ENCODE data around the gene GRIN3B. TPM values are rescaled to one million over a fixed set of nuclear protein-coding genes. Genes with fewer than 3 reads are reported as not detected.

Gene GRIN3B
- total and polyA plus RNA-seq, 2 donors from 2014 or later, result 0.15 to 0.44 TPM

DNA sequence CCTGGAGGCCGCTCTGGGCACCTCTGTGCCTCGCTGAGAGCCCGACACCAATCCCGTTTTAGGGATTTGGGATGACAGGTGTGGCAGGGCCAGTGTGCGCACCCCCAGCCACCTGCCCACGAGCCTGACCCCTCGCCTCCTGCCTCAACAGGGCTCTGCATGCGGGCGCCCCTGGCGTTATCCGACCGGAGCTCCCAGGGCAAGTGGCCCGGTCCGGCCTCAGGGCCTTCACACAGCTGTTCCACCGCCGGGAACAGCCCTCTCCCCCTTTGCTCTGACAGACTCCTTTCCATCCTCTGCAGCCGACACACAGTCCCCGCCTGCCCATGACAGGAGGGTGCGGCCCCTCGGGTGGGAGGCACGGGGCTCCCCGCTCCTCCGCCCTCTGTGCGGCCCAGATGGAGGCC is 23.2 kb upstream of the GRIN3B start:
- FAIRE-seq (no peak), DNase-seq (no peak)
- H3K4me1 ChIP-seq (ENCODE audit: control insufficient read depth in 2 of 3, insufficient read depth in 2 of 3, low read depth in 1 of 3, low read length in 3 of 3), result peaks cover 0 to 10% (median 8%) of the 10 kb centered on the region in 3 donors
- no peaks in the 10 kb centered on the region for H3K27me3 ChIP-seq (ENCODE audit: control insufficient read depth, insufficient read depth, low read length)
- no peak overlapping the region for H3K9ac ChIP-seq (ENCODE audit: low read length in 3 of 3)
- no peaks in the 10 kb centered on the region for H3K36me3 ChIP-seq (ENCODE audit: control insufficient read depth in 2 of 3, insufficient read depth in 3 of 3, low read length in 3 of 3)
- TF ChIP-seq, protein P1, sequence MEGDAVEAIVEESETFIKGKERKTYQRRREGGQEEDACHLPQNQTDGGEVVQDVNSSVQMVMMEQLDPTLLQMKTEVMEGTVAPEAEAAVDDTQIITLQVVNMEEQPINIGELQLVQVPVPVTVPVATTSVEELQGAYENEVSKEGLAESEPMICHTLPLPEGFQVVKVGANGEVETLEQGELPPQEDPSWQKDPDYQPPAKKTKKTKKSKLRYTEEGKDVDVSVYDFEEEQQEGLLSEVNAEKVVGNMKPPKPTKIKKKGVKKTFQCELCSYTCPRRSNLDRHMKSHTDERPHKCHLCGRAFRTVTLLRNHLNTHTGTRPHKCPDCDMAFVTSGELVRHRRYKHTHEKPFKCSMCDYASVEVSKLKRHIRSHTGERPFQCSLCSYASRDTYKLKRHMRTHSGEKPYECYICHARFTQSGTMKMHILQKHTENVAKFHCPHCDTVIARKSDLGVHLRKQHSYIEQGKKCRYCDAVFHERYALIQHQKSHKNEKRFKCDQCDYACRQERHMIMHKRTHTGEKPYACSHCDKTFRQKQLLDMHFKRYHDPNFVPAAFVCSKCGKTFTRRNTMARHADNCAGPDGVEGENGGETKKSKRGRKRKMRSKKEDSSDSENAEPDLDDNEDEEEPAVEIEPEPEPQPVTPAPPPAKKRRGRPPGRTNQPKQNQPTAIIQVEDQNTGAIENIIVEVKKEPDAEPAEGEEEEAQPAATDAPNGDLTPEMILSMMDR (IDR thresholded peaks at IDR 0.05; ENCODE audit: borderline replicate concordance, extremely low read depth, insufficient read depth), result no peak
- no peaks in the 10 kb centered on the region for H3K9me3 ChIP-seq (ENCODE audit: control insufficient read depth in 2 of 3, insufficient read depth in 1 of 3, low read length in 3 of 3)
- no peak overlapping the region for H3K4me3 ChIP-seq (ENCODE audit: low read length in 3 of 3)
- H3K27ac ChIP-seq (ENCODE audit: low read depth in 2 of 2, low read length in 2 of 2), result no peak overlapping the region
- intact Hi-C loops (cut with DNase I), result no loop called here

DNA sequence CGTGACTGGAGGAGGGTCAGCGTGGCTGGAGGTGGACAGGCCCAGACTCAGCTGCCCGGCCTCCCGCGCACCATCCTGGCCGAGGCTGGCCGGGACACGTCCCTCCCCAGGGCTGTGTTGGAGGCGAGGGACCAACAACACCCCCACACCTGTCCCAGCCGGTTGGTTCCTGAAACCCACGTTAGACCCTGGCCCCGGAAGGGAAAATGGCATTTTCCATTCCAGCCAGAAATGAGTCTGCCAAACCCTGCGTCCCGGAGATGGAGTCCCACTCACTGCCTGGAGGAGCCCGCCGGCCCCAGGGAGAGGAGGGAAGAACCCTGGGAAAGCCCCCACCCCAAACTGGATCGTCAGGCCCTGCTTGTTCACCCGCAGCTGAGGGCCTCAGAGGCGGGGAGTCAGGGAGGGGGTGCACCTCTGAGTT is 20.9 kb upstream of the GRIN3B start:
- Histone ChIP-seq H3K4me1 (ENCODE audit: control insufficient read depth in 2 of 3, insufficient read depth in 2 of 3, low read depth in 1 of 3, low read length in 3 of 3) (peaks cover 0 to 17% (median 12%) of the 10 kb centered on the region in 3 donors), H3K27me3 (ENCODE audit: control insufficient read depth, insufficient read depth, low read length) (no peaks in the 10 kb centered on the region), H3K9me3 (ENCODE audit: control insufficient read depth in 2 of 3, insufficient read depth in 1 of 3, low read length in 3 of 3) (no peaks in the 10 kb centered on the region), H3K9ac (ENCODE audit: low read length in 3 of 3) (no peak overlapping the region), H3K4me3 (ENCODE audit: low read length in 3 of 3) (no peak overlapping the region), H3K36me3 (ENCODE audit: control insufficient read depth in 2 of 3, insufficient read depth in 3 of 3, low read length in 3 of 3) (no peaks in the 10 kb centered on the region), H3K27ac (ENCODE audit: low read depth in 2 of 2, low read length in 2 of 2) (peak overlapping the region; percentile 73 to 78)
- FAIRE-seq (no peak), DNase-seq (peak in 3 of 5 donors; percentile 65 to 78 (median 66))
- intact Hi-C loops (cut with DNase I), result no loop called here
- TF ChIP-seq, protein P1 (IDR thresholded peaks at IDR 0.05; ENCODE audit: borderline replicate concordance, extremely low read depth, insufficient read depth), result no peak

- H3K36me3 ChIP-seq (ENCODE audit: control insufficient read depth in 2 of 3, insufficient read depth in 3 of 3, low read length in 3 of 3), result no peaks in the 10 kb centered on the region
- peak overlapping the region; percentile 85 to 90 for H3K27ac ChIP-seq (ENCODE audit: low read depth in 2 of 2, low read length in 2 of 2)
- H3K4me3 ChIP-seq (ENCODE audit: low read length in 3 of 3), result no peak overlapping the region
- peaks cover 0 to 21% (median 16%) of the 10 kb centered on the region in 3 donors for H3K4me1 ChIP-seq (ENCODE audit: control insufficient read depth in 2 of 3, insufficient read depth in 2 of 3, low read depth in 1 of 3, low read length in 3 of 3)
- intact Hi-C loops (cut with DNase I), result loop anchor here (5.0 kb wide), 1 partner anchor 53 kb away; the partner anchor contains the start of gene ARID3A
- DNase-seq (peak in 4 of 5 donors; percentile 65 to 93 (median 78)), FAIRE-seq (no peak)
- H3K9me3 ChIP-seq (ENCODE audit: control insufficient read depth in 2 of 3, insufficient read depth in 1 of 3, low read length in 3 of 3), result no peaks in the 10 kb centered on the region
- peak overlapping the region in 1 of 3 donors; percentile 34 for H3K9ac ChIP-seq (ENCODE audit: low read length in 3 of 3)
- no peaks in the 10 kb centered on the region for H3K27me3 ChIP-seq (ENCODE audit: control insufficient read depth, insufficient read depth, low read length)
- TF ChIP-seq, protein P1 (IDR thresholded peaks at IDR 0.05; ENCODE audit: borderline replicate concordance, extremely low read depth, insufficient read depth), result no peak
Observed at GRCh38 chr19:980133-980998, 19.9 kb upstream of the GRIN3B start.
